ENCODE measurements around the gene SEC14L2.

GRCh38 chr22:30370641-30371230 is 26.1 kb upstream of the SEC14L2 start:
- TF ChIP-seq CTCF (IDR thresholded peaks at IDR 0.05; ENCODE audit: low read depth, low read length): no peak
- TF ChIP-seq POLR2A (IDR thresholded peaks at IDR 0.05; ENCODE audit: extremely low read depth, insufficient read length): no peak
- no peak for TF ChIP-seq MAX (IDR thresholded peaks at IDR 0.05; ENCODE audit: low read depth, low read length)
